Measurements from ENCODE around the gene PMS1.

GRCh38 chr2:189868896-189869295 lies 84.6 kb downstream of the PMS1 start:
- TF ChIP-seq, protein P1, sequence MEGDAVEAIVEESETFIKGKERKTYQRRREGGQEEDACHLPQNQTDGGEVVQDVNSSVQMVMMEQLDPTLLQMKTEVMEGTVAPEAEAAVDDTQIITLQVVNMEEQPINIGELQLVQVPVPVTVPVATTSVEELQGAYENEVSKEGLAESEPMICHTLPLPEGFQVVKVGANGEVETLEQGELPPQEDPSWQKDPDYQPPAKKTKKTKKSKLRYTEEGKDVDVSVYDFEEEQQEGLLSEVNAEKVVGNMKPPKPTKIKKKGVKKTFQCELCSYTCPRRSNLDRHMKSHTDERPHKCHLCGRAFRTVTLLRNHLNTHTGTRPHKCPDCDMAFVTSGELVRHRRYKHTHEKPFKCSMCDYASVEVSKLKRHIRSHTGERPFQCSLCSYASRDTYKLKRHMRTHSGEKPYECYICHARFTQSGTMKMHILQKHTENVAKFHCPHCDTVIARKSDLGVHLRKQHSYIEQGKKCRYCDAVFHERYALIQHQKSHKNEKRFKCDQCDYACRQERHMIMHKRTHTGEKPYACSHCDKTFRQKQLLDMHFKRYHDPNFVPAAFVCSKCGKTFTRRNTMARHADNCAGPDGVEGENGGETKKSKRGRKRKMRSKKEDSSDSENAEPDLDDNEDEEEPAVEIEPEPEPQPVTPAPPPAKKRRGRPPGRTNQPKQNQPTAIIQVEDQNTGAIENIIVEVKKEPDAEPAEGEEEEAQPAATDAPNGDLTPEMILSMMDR (conservative IDR thresholded peaks at IDR 0.05) = no peak
- no peak for TF ChIP-seq ZFX (IDR thresholded peaks at IDR 0.05)

Measured in C4-2B (cell line).